Smooth muscle cell (in vitro differentiated cells): ENCODE measurements around the gene EDAR. TPM values are rescaled to one million over a fixed set of nuclear protein-coding genes. Genes with fewer than 3 reads are reported as not detected.

Experiments used
- DNase-seq: peaks from one replicate; lab custom pipeline; 2025; ENCODE audit not compliant: unreplicated experiment; lab: John Stamatoyannopoulos, UW
- H2AFZ ChIP-seq: fragments of 200-600 bp; sonication (generic); 2 replicates; pipeline ENCODE4 v1.6.0; 2016; ENCODE audit warnings: antibody characterized with exemption, low read depth, mild to moderate bottlenecking
- H3F3A ChIP-seq: fragments of 200-600 bp; sonication (generic); 2 replicates; pipeline ENCODE4 v1.6.0; 2017; ENCODE audit warnings: antibody characterized with exemption, low read depth
- H3K27ac ChIP-seq: fragments of 200-600 bp; sonication (generic); 2 replicates; pipeline ENCODE4 v1.5.1; 2016; ENCODE audit warnings: low read depth, mild to moderate bottlenecking
- H3K27me3 ChIP-seq: fragments of 200-600 bp; sonication (generic); 2 replicates; pipeline ENCODE4 v1.6.1; 2016; ENCODE audit warnings: low read depth, mild to moderate bottlenecking
- H3K36me3 ChIP-seq: fragments of 200-600 bp; sonication (generic); 2 replicates; pipeline ENCODE4 v1.5.1; 2016; ENCODE audit warnings: low read depth
- H3K4me1 ChIP-seq: fragments of 200-600 bp; sonication (generic); 2 replicates; pipeline ENCODE4 v1.5.1; 2016; ENCODE audit warnings: low read depth
- H3K4me2 ChIP-seq: fragments of 200-600 bp; sonication (generic); 2 replicates; pipeline ENCODE4 v1.6.0; 2016; ENCODE audit warnings: mild to moderate bottlenecking
- H3K4me3 ChIP-seq: fragments of 200-600 bp; sonication (generic); 2 replicates; pipeline ENCODE4 v1.5.1; 2016; ENCODE audit warnings: mild to moderate bottlenecking
- H3K79me2 ChIP-seq: fragments of 200-600 bp; sonication (generic); 2 replicates; pipeline ENCODE4 v1.6.0; 2016; ENCODE audit warnings: low read depth, mild to moderate bottlenecking
- H3K9ac ChIP-seq: fragments of 200-600 bp; sonication (generic); 2 replicates; pipeline ENCODE4 v1.6.0; 2016; ENCODE audit warnings: low read depth
- H3K9me3 ChIP-seq: fragments of 200-600 bp; sonication (generic); replicated peaks from 2 replicates; pipeline ENCODE4 v1.5.1; 2016; ENCODE audit warnings: low read depth
- H4K20me1 ChIP-seq: fragments of 200-600 bp; sonication (generic); 2 replicates; pipeline ENCODE4 v1.6.0; 2016; ENCODE audit warnings: low read depth
- CTCF ChIP-seq: fragments of 200-600 bp; sonication (generic); IDR thresholded peaks from 2 replicates; pipeline ENCODE4 v1.5.1; 2017; ENCODE audit warnings: borderline replicate concordance, mild to moderate bottlenecking, antibody characterized with exemption; ENCODE audit not compliant: insufficient read depth, poor library complexity, severe bottlenecking
- WGBS: methylation state at CpG from one replicate; pipeline ENCODE4 v1.1.7; 2016; ENCODE audit warnings: low lambda C conversion rate; 5-methylcytosine and 5-hydroxymethylcytosine counted together
- polyA plus RNA-seq: library from polyadenylated mRNA; unstranded; fragments of >200 nt; fragmentation: Nextera tagmentation; extraction: Ambion mirVana; gene quantifications from 2 replicates; pipeline ENCODE4 v1.2.1, GENCODE V29; 2016
- total RNA-seq: library from RNA; depleted of rRNA; stranded (reverse); fragments of >200 nt; gene quantifications from 2 replicates; pipeline ENCODE4 v1.2.3, GENCODE V29; 2014

Gene EDAR
- total and polyA plus RNA-seq, 2 experiments from 2014 or later: 0.09 TPM; not detected in 1

GRCh38 chr2:108919571-108920373 lies 69.2 kb downstream of the EDAR start:
- no peaks in the 10 kb centered on the region for H3K27me3 ChIP-seq
- H3K36me3 ChIP-seq: no peaks in the 10 kb centered on the region
- H3K9me3 ChIP-seq: no peaks in the 10 kb centered on the region
- no peak overlapping the region for H2AFZ ChIP-seq
- H3K4me3 ChIP-seq: no peak overlapping the region
- no peak for DNase-seq
- no peak overlapping the region for H3K4me2 ChIP-seq
- TF ChIP-seq CTCF: no peak
- peaks cover 5% of the 10 kb centered on the region for H3K4me1 ChIP-seq
- H3K79me2 ChIP-seq: no peaks in the 10 kb centered on the region
- H3K9ac ChIP-seq: no peak overlapping the region
- WGBS: 95% methylated on average over 19 of the region's 19 CpGs
- H3F3A ChIP-seq: no peaks in the 10 kb centered on the region
- H4K20me1 ChIP-seq: no peaks in the 10 kb centered on the region
- no peak overlapping the region for H3K27ac ChIP-seq

GRCh38 chr2:108918941-108919341 lies 70.1 kb downstream of the EDAR start:
- Histone ChIP-seq H3F3A (no peaks in the 10 kb centered on the region), H3K79me2 (no peaks in the 10 kb centered on the region), H3K4me1 (peaks cover 5% of the 10 kb centered on the region), H3K36me3 (no peaks in the 10 kb centered on the region), H4K20me1 (no peaks in the 10 kb centered on the region), H2AFZ (no peak overlapping the region), H3K9ac (no peak overlapping the region), H3K27me3 (no peaks in the 10 kb centered on the region), H3K4me2 (no peak overlapping the region), H3K9me3 (no peaks in the 10 kb centered on the region), H3K27ac (no peak overlapping the region), H3K4me3 (no peak overlapping the region)
- WGBS: 87% methylated on average over 14 of the region's 14 CpGs
- no peak for TF ChIP-seq CTCF
- DNase-seq: no peak

GRCh38 chr2:108918156-108918874 lies 70.7 kb downstream of the EDAR start:
- TF ChIP-seq CTCF: no peak
- 91% methylated on average over 15 of the region's 15 CpGs for WGBS
- H2AFZ ChIP-seq: no peak overlapping the region
- H3K4me2 ChIP-seq: no peak overlapping the region
- no peaks in the 10 kb centered on the region for H3K79me2 ChIP-seq
- no peaks in the 10 kb centered on the region for H4K20me1 ChIP-seq
- no peaks in the 10 kb centered on the region for H3F3A ChIP-seq
- H3K27me3 ChIP-seq: no peaks in the 10 kb centered on the region
- no peak overlapping the region for H3K9ac ChIP-seq
- no peak overlapping the region for H3K4me3 ChIP-seq
- no peaks in the 10 kb centered on the region for H3K36me3 ChIP-seq
- no peak overlapping the region for H3K27ac ChIP-seq
- peaks cover 5% of the 10 kb centered on the region for H3K4me1 ChIP-seq
- no peaks in the 10 kb centered on the region for H3K9me3 ChIP-seq
- DNase-seq: no peak
